HEK293T (cell line): Measurements from ENCODE around the gene GPR119.

Source experiments
- BHLHE40 ChIP-seq: fragments of 450-650 bp; IDR thresholded peaks from 2 replicates; pipeline ENCODE4 v1.6.1; 2016; ENCODE audit warnings: mild to moderate bottlenecking, moderate library complexity, borderline replicate concordance
- FOXK2 ChIP-seq: fragments of 450-650 bp; IDR thresholded peaks from 2 replicates; pipeline ENCODE4 v1.6.1; 2016; ENCODE audit warnings: mild to moderate bottlenecking
- FOXM1 ChIP-seq: fragments of 450-650 bp; IDR thresholded peaks from 2 replicates; pipeline ENCODE4 v1.6.1; 2017; ENCODE audit warnings: mild to moderate bottlenecking, borderline replicate concordance
- L3MBTL2 ChIP-seq: fragments of 450-650 bp; conservative IDR thresholded peaks from 2 replicates; pipeline ENCODE4 v1.6.1; 2016; ENCODE audit warnings: mild to moderate bottlenecking
- NFRKB ChIP-seq: fragments of 450-650 bp; IDR thresholded peaks from 2 replicates; pipeline ENCODE4 v1.6.1; 2016; ENCODE audit warnings: mild to moderate bottlenecking, moderate library complexity
- SP1 ChIP-seq: fragments of 450-650 bp; IDR thresholded peaks from 2 replicates; pipeline ENCODE4 v1.6.1; 2017
- SUZ12 ChIP-seq: fragments of 450-650 bp; IDR thresholded peaks from 2 replicates; pipeline ENCODE4 v1.6.1; 2016; ENCODE audit warnings: mild to moderate bottlenecking
- ZNF384 ChIP-seq: fragments of 450-650 bp; IDR thresholded peaks from 2 replicates; pipeline ENCODE4 v1.6.1; 2016

DNA sequence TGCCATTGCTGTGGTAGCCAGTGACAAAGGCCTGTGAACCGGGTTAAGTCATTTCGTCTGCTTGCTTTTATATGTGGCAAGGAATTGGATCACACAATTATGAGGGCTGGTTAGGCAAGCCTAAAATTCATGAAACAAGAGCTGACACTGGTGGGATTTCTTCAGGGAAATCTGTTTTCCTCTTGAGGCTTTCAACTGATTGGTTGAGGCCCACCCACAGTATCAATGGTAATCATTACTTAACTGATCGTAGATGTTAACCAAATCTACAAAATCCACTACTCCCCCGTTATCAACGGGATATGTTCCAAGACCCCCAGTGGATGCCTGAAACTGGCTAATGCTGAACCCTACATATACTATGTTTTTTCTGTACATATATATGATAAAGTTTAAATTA lies 29.3 kb upstream of the GPR119 start:
- TF ChIP-seq BHLHE40, result no peak
- TF ChIP-seq FOXK2, result no peak
- no peak for TF ChIP-seq NFRKB
- no peak for TF ChIP-seq SP1
- no peak for TF ChIP-seq FOXM1
- no peak for TF ChIP-seq SUZ12
- TF ChIP-seq ZNF384, result no peak
- TF ChIP-seq L3MBTL2, result no peak
